Activated B cell treated with CpG ODN at 0.5 μM for 24 hours (primary cell): ENCODE measurements around the gene USP46. TPM values are rescaled to one million over a fixed set of nuclear protein-coding genes. Genes with fewer than 3 reads are reported as not detected.

ENCODE experiments used
- ATAC-seq: fragments of 200-7000 bp; cut with Tn5 transposase; one replicate; pipeline ENCODE4 v1.10.0; 2021; ENCODE audit warnings: low read depth, mild to moderate bottlenecking, moderate library complexity
- CTCF ChIA-PET: fragments of 350-600 bp; sonication (Branson Sonifier 250); formaldehyde crosslinking; loops from one replicate; lab custom pipeline; 2021; ENCODE audit warnings: antibody characterized with exemption; lab: Charles Lee
- POLR2A ChIA-PET: fragments of 350-600 bp; sonication (Branson Sonifier 250); formaldehyde crosslinking; loops from one replicate; lab custom pipeline; 2021; ENCODE audit warnings: antibody characterized with exemption; lab: Charles Lee
- DNase-seq: peaks from one replicate; pipeline ENCODE4 v3.0.0; 2022
- H3K27ac Mint-ChIP-seq: one replicate; pipeline ENCODE4 v1.8.0; 2020; ENCODE audit warnings: mixed read lengths
- H3K27me3 Mint-ChIP-seq: one replicate; pipeline ENCODE4 v1.8.0; 2021; ENCODE audit warnings: mixed read lengths
- H3K36me3 Mint-ChIP-seq: one replicate; pipeline ENCODE4 v1.8.0; 2021; ENCODE audit warnings: low read depth, mixed read lengths
- H3K4me1 Mint-ChIP-seq: one replicate; pipeline ENCODE4 v1.8.0; 2021; ENCODE audit warnings: mixed read lengths
- H3K4me3 Mint-ChIP-seq: one replicate; pipeline ENCODE4 v1.8.0; 2020; ENCODE audit warnings: mild to moderate bottlenecking, mixed read lengths
- H3K9me3 Mint-ChIP-seq: one replicate; pipeline ENCODE4 v1.8.0; 2020; ENCODE audit warnings: mixed read lengths
- intact Hi-C: fragments of 100-400 bp; cut with micrococcal nuclease; formaldehyde crosslinking; loops from one replicate; pipeline ENCODE4 v1.15.1; 2024
- total RNA-seq: library from RNA; stranded (reverse); gene quantifications from 2 replicates; pipeline ENCODE4 v1.2.3, GENCODE V29; 2022
- TF ChIP-seq, protein P1 (sequence below): fragments of 200-600 bp; IDR thresholded peaks from one replicate; pipeline ENCODE4 v1.8.0; 2022; ENCODE audit warnings: antibody characterized with exemption, mild to moderate bottlenecking

USP46 gene
- total RNA-seq, 1 donor from 2014 or later = 13.3 TPM

DNA sequence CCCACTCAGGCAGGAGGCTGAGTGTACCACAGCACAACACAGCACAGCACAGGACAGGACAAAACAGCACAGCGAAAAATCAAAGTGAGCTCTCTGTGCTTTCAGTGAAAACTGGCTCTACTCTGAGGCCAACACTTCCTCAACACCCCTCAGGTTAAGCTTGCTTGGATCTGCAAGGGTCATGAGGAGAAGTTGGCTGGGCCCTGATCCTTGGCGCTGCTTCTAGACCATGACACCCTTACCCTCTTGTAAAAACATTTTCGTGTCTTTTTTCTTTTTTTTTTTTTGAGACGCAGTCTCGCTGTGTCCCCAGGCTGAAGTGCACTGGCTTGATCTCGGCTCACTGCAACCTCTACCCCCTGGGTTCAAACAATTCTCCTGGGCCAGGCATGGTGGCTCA is 25.3 kb downstream of the USP46 start:
- Mint-ChIP-seq H3K36me3 (peaks cover 3% of the 10 kb centered on the region), H3K27ac (no peak overlapping the region), H3K4me3 (no peak overlapping the region), H3K4me1 (peaks cover 26% of the 10 kb centered on the region), H3K27me3 (no peaks in the 10 kb centered on the region), H3K9me3 (no peaks in the 10 kb centered on the region)
- no peak for DNase-seq
- no peak for ATAC-seq
- intact Hi-C loops = no loop called here
- ChIA-PET POLR2A (no interaction called here), CTCF (no interaction called here)
- TF ChIP-seq, protein P1, sequence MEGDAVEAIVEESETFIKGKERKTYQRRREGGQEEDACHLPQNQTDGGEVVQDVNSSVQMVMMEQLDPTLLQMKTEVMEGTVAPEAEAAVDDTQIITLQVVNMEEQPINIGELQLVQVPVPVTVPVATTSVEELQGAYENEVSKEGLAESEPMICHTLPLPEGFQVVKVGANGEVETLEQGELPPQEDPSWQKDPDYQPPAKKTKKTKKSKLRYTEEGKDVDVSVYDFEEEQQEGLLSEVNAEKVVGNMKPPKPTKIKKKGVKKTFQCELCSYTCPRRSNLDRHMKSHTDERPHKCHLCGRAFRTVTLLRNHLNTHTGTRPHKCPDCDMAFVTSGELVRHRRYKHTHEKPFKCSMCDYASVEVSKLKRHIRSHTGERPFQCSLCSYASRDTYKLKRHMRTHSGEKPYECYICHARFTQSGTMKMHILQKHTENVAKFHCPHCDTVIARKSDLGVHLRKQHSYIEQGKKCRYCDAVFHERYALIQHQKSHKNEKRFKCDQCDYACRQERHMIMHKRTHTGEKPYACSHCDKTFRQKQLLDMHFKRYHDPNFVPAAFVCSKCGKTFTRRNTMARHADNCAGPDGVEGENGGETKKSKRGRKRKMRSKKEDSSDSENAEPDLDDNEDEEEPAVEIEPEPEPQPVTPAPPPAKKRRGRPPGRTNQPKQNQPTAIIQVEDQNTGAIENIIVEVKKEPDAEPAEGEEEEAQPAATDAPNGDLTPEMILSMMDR = no peak

GRCh38 chr4:52628974-52629373 is 30.1 kb downstream of the USP46 start:
- TF ChIP-seq, protein P1 = no peak
- DNase-seq (no peak), ATAC-seq (no peak)
- H3K9me3 Mint-ChIP-seq = no peaks in the 10 kb centered on the region
- H3K4me3 Mint-ChIP-seq = no peak overlapping the region
- ChIA-PET CTCF (interaction anchor here (1.1 kb wide), 1 partner anchor 47 kb away, joined by 4 read pairs; no protein-coding TSS in a partner anchor), POLR2A (no interaction called here)
- H3K27me3 Mint-ChIP-seq = no peaks in the 10 kb centered on the region
- no peak overlapping the region for H3K27ac Mint-ChIP-seq
- intact Hi-C loops = no loop called here
- H3K4me1 Mint-ChIP-seq = no peaks in the 10 kb centered on the region
- peaks cover 23% of the 10 kb centered on the region for H3K36me3 Mint-ChIP-seq

- H3K27me3 Mint-ChIP-seq = no peaks in the 10 kb centered on the region
- ChIA-PET POLR2A (no interaction called here), CTCF (no interaction called here)
- no peak for ATAC-seq
- no peaks in the 10 kb centered on the region for H3K4me1 Mint-ChIP-seq
- DNase-seq = no peak
- no peak overlapping the region for H3K27ac Mint-ChIP-seq
- peaks cover 24% of the 10 kb centered on the region for H3K36me3 Mint-ChIP-seq
- no peaks in the 10 kb centered on the region for H3K9me3 Mint-ChIP-seq
- TF ChIP-seq, protein P1 = no peak
- intact Hi-C loops = no loop called here
- no peak overlapping the region for H3K4me3 Mint-ChIP-seq
Observed at GRCh38 chr4:52628543-52628942, 30.6 kb downstream of the USP46 start.

DNA sequence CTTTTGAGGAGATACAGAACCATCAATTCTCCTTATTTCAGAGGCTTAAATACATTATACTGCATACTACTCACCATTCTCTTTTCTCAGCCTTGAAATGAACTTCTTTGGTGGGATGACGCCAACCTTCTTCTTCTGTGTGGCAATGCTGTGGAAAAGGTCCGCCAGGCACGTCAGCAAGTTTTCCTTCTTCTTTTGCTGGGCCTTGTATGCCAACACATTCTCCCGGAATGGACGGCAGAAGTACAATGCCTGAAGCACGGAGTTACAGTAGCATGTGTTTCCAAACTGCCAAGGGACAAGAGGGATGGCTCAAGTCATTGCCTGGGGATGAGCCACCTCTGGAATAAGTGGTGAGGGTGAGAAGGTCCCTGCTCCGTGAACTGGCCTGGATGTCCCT is 31.2 kb downstream of the USP46 start:
- DNase-seq (no peak), ATAC-seq (no peak)
- CTCF ChIA-PET = no interaction called here
- Mint-ChIP-seq H3K4me3 (no peak overlapping the region), H3K27ac (no peak overlapping the region), H3K4me1 (no peaks in the 10 kb centered on the region), H3K9me3 (no peaks in the 10 kb centered on the region), H3K36me3 (peaks cover 26% of the 10 kb centered on the region), H3K27me3 (no peaks in the 10 kb centered on the region)
- POLR2A ChIA-PET = no interaction called here
- intact Hi-C loops = no loop called here
- TF ChIP-seq, protein P1 = no peak

GRCh38 chr4:52625216-52625615 is 33.9 kb downstream of the USP46 start:
- no peaks in the 10 kb centered on the region for H3K27me3 Mint-ChIP-seq
- CTCF ChIA-PET = no interaction called here
- H3K4me1 Mint-ChIP-seq = no peaks in the 10 kb centered on the region
- no peaks in the 10 kb centered on the region for H3K9me3 Mint-ChIP-seq
- ATAC-seq = no peak
- no peak overlapping the region for H3K4me3 Mint-ChIP-seq
- H3K36me3 Mint-ChIP-seq = peaks cover 32% of the 10 kb centered on the region
- H3K27ac Mint-ChIP-seq = no peak overlapping the region
- intact Hi-C loops = no loop called here
- no peak for DNase-seq
- TF ChIP-seq, protein P1 = no peak
- POLR2A ChIA-PET = no interaction called here
